ENCODE measurements around the gene RELN. TPM values are rescaled to one million over a fixed set of nuclear protein-coding genes. Genes with fewer than 3 reads are reported as not detected.

RELN gene
- total RNA-seq, 1 experiment from 2014 or later = 0.02 TPM

DNA sequence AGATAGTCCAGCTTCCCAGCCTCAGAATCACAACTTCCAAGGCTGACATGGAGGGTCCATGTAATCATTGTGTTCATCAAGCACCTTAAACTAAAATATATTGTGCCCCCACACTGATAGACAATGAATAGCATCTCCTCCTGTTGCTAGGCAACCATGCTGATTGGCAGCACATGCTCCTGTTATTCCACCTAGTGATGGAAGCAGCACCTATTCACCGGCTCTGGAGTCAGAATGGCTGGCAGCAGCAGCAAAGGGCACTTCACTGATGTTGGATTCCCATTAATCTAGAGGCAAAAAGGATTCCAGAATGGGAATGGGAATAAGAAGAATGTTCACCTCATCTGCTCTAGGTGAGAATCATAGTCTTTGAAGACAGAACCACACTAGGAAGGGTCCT is 55.0 kb downstream of the RELN start:
- Histone ChIP-seq H3T11ph (ENCODE audit: low read length) (no peak overlapping the region), H3K4ac (ENCODE audit: low read depth, low read length) (no peak overlapping the region), H3K27ac (ENCODE audit: insufficient read length, low read depth, low read length) (no peak overlapping the region), H4K91ac (ENCODE audit: insufficient read length, low read depth, low read length) (no peak overlapping the region), H2BK12ac (ENCODE audit: insufficient read length, low read depth, low read length) (no peak overlapping the region), H3K79me1 (ENCODE audit: insufficient read depth, low read depth, low read length, poor library complexity, severe bottlenecking) (no peaks in the 10 kb centered on the region), H2AFZ (ENCODE audit: low read length) (no peak overlapping the region), H3K4me2 (ENCODE audit: insufficient read depth, insufficient read length, low read length) (no peak overlapping the region), H3K9ac (ENCODE audit: extremely low read depth, insufficient read length, low read length) (no peak overlapping the region), H4K20me1 (ENCODE audit: control insufficient read depth, insufficient read depth, insufficient read length) (no peaks in the 10 kb centered on the region), H2BK20ac (ENCODE audit: low read depth, low read length, poor library complexity, severe bottlenecking) (no peak overlapping the region), H2BK15ac (ENCODE audit: low read depth, low read length) (no peak overlapping the region), H3K18ac (ENCODE audit: insufficient read length, low read depth, low read length) (no peak overlapping the region), H2AK5ac (ENCODE audit: insufficient read length, low read length) (no peak overlapping the region), H3K9me3 (ENCODE audit: control insufficient read depth, low read depth, low read length) (no peaks in the 10 kb centered on the region), H3K27me3 (ENCODE audit: insufficient read depth, low read length) (no peaks in the 10 kb centered on the region), H3K23me2 (ENCODE audit: insufficient read length, low read depth, low read length, poor library complexity, severe bottlenecking) (no peaks in the 10 kb centered on the region), H3K79me2 (ENCODE audit: insufficient read depth, low read length) (no peaks in the 10 kb centered on the region), H2BK120ac (ENCODE audit: low read depth, low read length, poor library complexity, severe bottlenecking) (no peak overlapping the region), H3K4me1 (ENCODE audit: insufficient read depth, low read length) (no peaks in the 10 kb centered on the region), H4K8ac (replicated peaks; ENCODE audit: insufficient read length, low read depth, low read length) (no peak overlapping the region), H3K23ac (ENCODE audit: insufficient read length, low read depth, low read length) (no peak overlapping the region), H4K5ac (ENCODE audit: insufficient read length, low read depth, low read length) (no peak overlapping the region), H3K14ac (ENCODE audit: insufficient read depth, low read length) (no peak overlapping the region), H3K56ac (ENCODE audit: insufficient read length, low read depth, low read length) (no peak overlapping the region), H2BK5ac (ENCODE audit: insufficient read length, low read length) (no peak overlapping the region)
- H3K4me3 Mint-ChIP-seq = no peak overlapping the region
- H3K36me3 Mint-ChIP-seq (ENCODE audit: insufficient read depth in 1 of 3, low read depth in 3 of 3) = no peaks in the 10 kb centered on the region
- DNase-seq = no peak
- no peak for TF ChIP-seq CTCF (conservative IDR thresholded peaks at IDR 0.05)
- no peak overlapping the region for H3K27ac Mint-ChIP-seq
- H3K9me3 Mint-ChIP-seq = no peaks in the 10 kb centered on the region
- H3K27me3 Mint-ChIP-seq (ENCODE audit: low read depth) = no peaks in the 10 kb centered on the region
- peaks cover 0 to 14% of the 10 kb centered on the region in 2 experiments; a peak in 3 of 4 replicates for H3K4me1 Mint-ChIP-seq
- WGBS (ENCODE audit: extremely low coverage, insufficient read length, low lambda C conversion rate) = no CpG with 5 or more reads among the region's 1 CpG

All from H9 (cell line).